Adipocyte (in vitro differentiated cells): ENCODE data around the gene A2M.

Source experiments
- DNase-seq: peaks from one replicate; pipeline ENCODE4 v3.0.0-alpha.2; 2015; ENCODE audit warnings: low read depth
- H3K27me3 ChIP-seq: replicated peaks from 2 replicates; pipeline ENCODE4 v1.7.0; 2013; ENCODE audit warnings: mild to moderate bottlenecking, low read length, moderate library complexity; ENCODE audit not compliant: control insufficient read depth, insufficient read depth
- H3K36me3 ChIP-seq: 2 replicates; pipeline ENCODE4 v1.7.0; 2013; ENCODE audit warnings: low read length, mild to moderate bottlenecking, moderate library complexity; ENCODE audit not compliant: control insufficient read depth, insufficient read depth, severe bottlenecking
- H3K4me1 ChIP-seq: 2 replicates; pipeline ENCODE4 v1.7.0; 2013; ENCODE audit warnings: mild to moderate bottlenecking, low read length, moderate library complexity; ENCODE audit not compliant: control insufficient read depth, insufficient read depth
- H3K4me3 ChIP-seq: 2 replicates; pipeline ENCODE4 v1.7.0; 2013; ENCODE audit warnings: mild to moderate bottlenecking, low read length, moderate library complexity
- H3K9ac ChIP-seq: 2 replicates; pipeline ENCODE4 v1.7.0; 2013; ENCODE audit warnings: mild to moderate bottlenecking, low read length, moderate library complexity
- H3K9me3 ChIP-seq: 2 replicates; pipeline ENCODE4 v1.7.0; 2013; ENCODE audit warnings: mild to moderate bottlenecking, low read length, moderate library complexity; ENCODE audit not compliant: control insufficient read depth

A2M gene

GRCh38 chr12:9106610-9107541 lies 8.8 kb downstream of the A2M start:
- no peak overlapping the region for H3K9ac ChIP-seq
- H3K36me3 ChIP-seq, result peaks cover 32% of the 10 kb centered on the region
- no peak for DNase-seq
- no peaks in the 10 kb centered on the region for H3K9me3 ChIP-seq
- no peaks in the 10 kb centered on the region for H3K27me3 ChIP-seq
- H3K4me1 ChIP-seq, result no peaks in the 10 kb centered on the region
- no peak overlapping the region for H3K4me3 ChIP-seq

GRCh38 chr12:9106067-9106466 lies 9.7 kb downstream of the A2M start:
- H3K9me3 ChIP-seq, result no peaks in the 10 kb centered on the region
- no peaks in the 10 kb centered on the region for H3K27me3 ChIP-seq
- H3K4me1 ChIP-seq, result no peaks in the 10 kb centered on the region
- no peak for DNase-seq
- no peak overlapping the region for H3K9ac ChIP-seq
- H3K4me3 ChIP-seq, result no peak overlapping the region
- H3K36me3 ChIP-seq, result peaks cover 39% of the 10 kb centered on the region

GRCh38 chr12:9104767-9105423 lies 10.8 kb downstream of the A2M start:
- Histone ChIP-seq H3K9ac (no peak overlapping the region), H3K36me3 (peaks cover 41% of the 10 kb centered on the region), H3K27me3 (no peaks in the 10 kb centered on the region), H3K4me1 (no peaks in the 10 kb centered on the region), H3K4me3 (no peak overlapping the region), H3K9me3 (no peaks in the 10 kb centered on the region)
- no peak for DNase-seq

- H3K9ac ChIP-seq, result no peak overlapping the region
- DNase-seq, result no peak
- H3K36me3 ChIP-seq, result peaks cover 33% of the 10 kb centered on the region
These were observed 11.6 kb downstream of the A2M start for GRCh38 chr12:9104087-9104486.

GRCh38 chr12:9103050-9103849 lies 12.5 kb downstream of the A2M start:
- Histone ChIP-seq H3K9me3 (no peaks in the 10 kb centered on the region), H3K27me3 (no peaks in the 10 kb centered on the region), H3K4me3 (no peak overlapping the region), H3K9ac (no peak overlapping the region), H3K4me1 (no peaks in the 10 kb centered on the region), H3K36me3 (peaks cover 34% of the 10 kb centered on the region)
- no peak for DNase-seq

More at GRCh38 chr12:9104087-9104486, 11.6 kb downstream of the A2M start:
- Histone ChIP-seq H3K4me1 (no peaks in the 10 kb centered on the region), H3K9me3 (no peaks in the 10 kb centered on the region), H3K27me3 (no peaks in the 10 kb centered on the region), H3K4me3 (no peak overlapping the region)

- H3K9ac ChIP-seq, result no peak overlapping the region
- H3K36me3 ChIP-seq, result peaks cover 43% of the 10 kb centered on the region
- H3K27me3 ChIP-seq, result no peaks in the 10 kb centered on the region
- no peak overlapping the region for H3K4me3 ChIP-seq
- no peaks in the 10 kb centered on the region for H3K4me1 ChIP-seq
- H3K9me3 ChIP-seq, result no peaks in the 10 kb centered on the region
- DNase-seq, result no peak
These were observed 14.6 kb downstream of the A2M start for GRCh38 chr12:9101018-9101687.

GRCh38 chr12:9099552-9100190 lies 16.0 kb downstream of the A2M start:
- DNase-seq, result no peak
- Histone ChIP-seq H3K4me1 (no peaks in the 10 kb centered on the region), H3K9me3 (no peaks in the 10 kb centered on the region), H3K27me3 (no peaks in the 10 kb centered on the region), H3K36me3 (peaks cover 38% of the 10 kb centered on the region), H3K9ac (no peak overlapping the region), H3K4me3 (no peak overlapping the region)

- Histone ChIP-seq H3K27me3 (no peaks in the 10 kb centered on the region), H3K9ac (no peak overlapping the region), H3K4me1 (no peaks in the 10 kb centered on the region), H3K36me3 (peaks cover 39% of the 10 kb centered on the region), H3K4me3 (no peak overlapping the region), H3K9me3 (no peaks in the 10 kb centered on the region)
- DNase-seq, result no peak
These were observed 17.2 kb downstream of the A2M start for GRCh38 chr12:9098463-9099026.

GRCh38 chr12:9098115-9098452 lies 17.6 kb downstream of the A2M start:
- Histone ChIP-seq H3K27me3 (no peaks in the 10 kb centered on the region), H3K4me1 (no peaks in the 10 kb centered on the region), H3K9me3 (no peaks in the 10 kb centered on the region), H3K4me3 (no peak overlapping the region), H3K36me3 (peaks cover 39% of the 10 kb centered on the region), H3K9ac (no peak overlapping the region)
- no peak for DNase-seq

GRCh38 chr12:9096563-9097176 lies 19.0 kb downstream of the A2M start:
- peaks cover 47% of the 10 kb centered on the region for H3K36me3 ChIP-seq
- DNase-seq, result no peak
- H3K4me1 ChIP-seq, result no peaks in the 10 kb centered on the region

More at GRCh38 chr12:9096563-9097176, 19.0 kb downstream of the A2M start:
- H3K4me3 ChIP-seq, result no peak overlapping the region
- no peaks in the 10 kb centered on the region for H3K27me3 ChIP-seq
- H3K9me3 ChIP-seq, result no peaks in the 10 kb centered on the region
- H3K9ac ChIP-seq, result no peak overlapping the region
